ENCODE measurements around the gene NUP98.
"Not testable (repeated sequence)": the region's sequence is repeated elsewhere in the genome, so short reads cannot be mapped to it uniquely, and the experiment has no call there.

NUP98 gene

GRCh38 chr11:3795131-3796001 lies 2.0 kb downstream of the NUP98 start:
- peaks cover 16% of the 10 kb centered on the region for H3K36me3 Mint-ChIP-seq
- peak overlapping the region; percentile 88 for H3K4me3 Mint-ChIP-seq
- peaks cover 35% of the 10 kb centered on the region for H3K4me1 Mint-ChIP-seq
- H3K9me3 Mint-ChIP-seq = no peaks in the 10 kb centered on the region
- H3K27ac Mint-ChIP-seq = peak overlapping the region; percentile 89
- no peak for ATAC-seq
- H3K27me3 Mint-ChIP-seq = no peaks in the 10 kb centered on the region

GRCh38 chr11:3794387-3794786 lies 3.0 kb downstream of the NUP98 start:
- peaks cover 16% of the 10 kb centered on the region for H3K36me3 Mint-ChIP-seq
- not testable (repeated sequence) for H3K9me3 Mint-ChIP-seq, H3K4me3 Mint-ChIP-seq, H3K27ac Mint-ChIP-seq, ATAC-seq, H3K27me3 Mint-ChIP-seq
- H3K4me1 Mint-ChIP-seq = peaks cover 43% of the 10 kb centered on the region

DNA sequence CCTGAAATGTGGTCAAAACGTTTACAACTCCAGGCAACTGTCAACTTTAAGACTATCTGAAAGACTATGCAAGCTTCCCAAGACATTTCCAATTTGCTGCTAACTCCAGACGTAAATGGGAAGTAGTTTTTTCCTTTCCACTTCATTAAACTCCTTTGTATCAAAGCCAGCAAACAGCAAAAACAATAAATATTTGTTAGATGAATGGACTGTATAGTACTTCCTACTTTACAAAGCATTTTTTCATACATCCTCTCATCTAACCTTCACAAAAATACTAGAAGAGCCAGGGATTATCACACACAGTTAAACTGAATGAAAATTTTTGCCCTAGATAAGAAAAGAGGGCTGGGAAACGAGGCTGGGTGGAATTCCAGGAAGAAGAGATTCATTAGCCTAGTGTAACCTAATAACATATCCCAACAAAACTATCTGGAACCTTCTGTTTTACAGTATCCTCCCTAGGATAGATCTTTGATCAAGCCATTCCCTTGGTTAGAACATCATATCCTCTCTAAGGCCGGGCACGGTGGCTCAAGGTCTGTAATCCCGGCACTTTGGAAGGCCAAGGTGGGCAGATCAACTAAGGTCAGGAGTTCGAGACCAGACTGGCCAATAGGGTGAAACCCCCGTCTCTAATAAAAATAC lies 10.4 kb downstream of the NUP98 start:
- H3K27me3 Mint-ChIP-seq = no peaks in the 10 kb centered on the region
- peak overlapping the region; percentile 83 for H3K27ac Mint-ChIP-seq
- H3K36me3 Mint-ChIP-seq = peaks cover 24% of the 10 kb centered on the region
- no peak for ATAC-seq
- H3K9me3 Mint-ChIP-seq = no peaks in the 10 kb centered on the region
- peaks cover 65% of the 10 kb centered on the region for H3K4me1 Mint-ChIP-seq
- no peak overlapping the region for H3K4me3 Mint-ChIP-seq

GRCh38 chr11:3783611-3784010 lies 13.7 kb downstream of the NUP98 start:
- H3K9me3 Mint-ChIP-seq = no peaks in the 10 kb centered on the region
- H3K27ac Mint-ChIP-seq = peak overlapping the region; percentile 83
- H3K36me3 Mint-ChIP-seq = peaks cover 23% of the 10 kb centered on the region
- H3K27me3 Mint-ChIP-seq = no peaks in the 10 kb centered on the region
- H3K4me3 Mint-ChIP-seq = no peak overlapping the region
- no peak for ATAC-seq
- peaks cover 48% of the 10 kb centered on the region for H3K4me1 Mint-ChIP-seq

DNA sequence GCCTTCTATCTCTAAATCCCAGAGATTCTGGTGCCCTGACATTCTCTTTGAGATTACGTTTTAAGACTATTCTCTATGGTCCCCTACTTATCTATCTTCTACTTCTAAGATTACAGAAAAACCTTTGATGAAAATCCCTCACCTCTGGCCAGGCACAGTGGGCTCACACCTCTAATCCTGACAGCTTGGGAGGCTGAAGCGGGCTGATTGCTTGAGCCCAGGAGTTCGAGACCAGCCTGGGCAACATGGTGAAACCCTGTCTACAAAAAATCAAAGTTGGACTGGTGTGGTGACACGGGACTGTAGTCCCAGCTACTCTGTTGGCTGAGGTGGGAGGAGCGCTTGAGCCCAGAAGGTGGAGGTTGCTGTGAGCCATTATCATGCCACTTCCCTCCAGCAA lies 14.4 kb downstream of the NUP98 start:
- Mint-ChIP-seq H3K9me3 (no peaks in the 10 kb centered on the region), H3K4me3 (no peak overlapping the region), H3K4me1 (peaks cover 45% of the 10 kb centered on the region), H3K27ac (peak overlapping the region; percentile 83), H3K27me3 (no peaks in the 10 kb centered on the region), H3K36me3 (peaks cover 26% of the 10 kb centered on the region)
- ATAC-seq = no peak

DNA sequence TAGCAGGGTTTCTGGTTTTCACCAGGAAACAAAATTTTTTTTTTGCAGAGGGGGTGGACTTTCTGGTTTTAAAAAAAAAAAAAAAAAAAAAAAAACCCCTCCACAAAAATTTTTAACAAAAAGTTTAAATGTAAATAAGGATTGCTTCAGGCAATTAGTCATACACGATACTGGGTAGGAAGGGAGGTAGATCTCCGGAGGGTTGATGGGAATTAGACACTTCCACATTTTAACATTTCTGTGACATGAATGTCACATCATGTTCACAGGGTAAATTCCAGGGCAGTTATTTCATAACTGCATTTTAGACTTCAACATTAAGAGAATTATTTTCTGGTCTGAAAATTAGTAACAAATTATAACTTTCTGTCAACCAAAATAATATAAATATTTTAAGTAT lies 15.9 kb downstream of the NUP98 start:
- H3K4me3 Mint-ChIP-seq = no peak overlapping the region
- peaks cover 29% of the 10 kb centered on the region for H3K4me1 Mint-ChIP-seq
- H3K27me3 Mint-ChIP-seq = no peaks in the 10 kb centered on the region
- peaks cover 29% of the 10 kb centered on the region for H3K36me3 Mint-ChIP-seq
- ATAC-seq = no peak
- peak overlapping the region; percentile 35 for H3K27ac Mint-ChIP-seq
- H3K9me3 Mint-ChIP-seq = no peaks in the 10 kb centered on the region

DNA sequence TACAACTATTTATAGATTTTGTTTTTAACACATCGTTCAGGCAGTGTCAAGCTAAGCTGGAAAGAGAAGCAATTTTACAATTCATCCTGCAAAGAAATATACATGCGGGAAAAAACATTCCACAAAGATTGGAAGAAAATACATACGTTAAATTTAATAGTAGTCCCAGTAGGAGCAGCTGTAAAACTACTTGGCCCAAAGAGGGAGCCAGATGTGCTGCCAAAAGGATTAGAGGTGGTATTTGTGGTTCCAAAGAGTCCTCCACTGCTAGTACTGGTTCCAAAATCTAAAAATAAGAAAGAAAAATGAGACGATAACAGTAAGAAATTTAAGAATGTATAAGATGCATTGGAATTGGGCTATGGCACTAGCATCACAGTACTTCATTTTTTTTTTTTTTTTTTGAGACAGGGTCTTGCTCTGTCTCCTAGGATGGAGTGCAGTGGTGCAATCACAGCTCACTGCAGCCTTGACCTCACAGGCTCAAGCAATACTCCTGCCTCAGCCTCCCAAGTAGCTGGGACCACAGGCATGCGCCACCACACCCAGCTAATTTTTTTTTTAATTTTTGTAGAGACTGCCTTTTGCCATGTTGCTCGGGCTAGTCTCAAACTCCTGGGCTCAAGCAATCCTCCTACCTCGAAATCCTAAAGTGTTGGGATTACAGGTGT lies 21.5 kb downstream of the NUP98 start:
- no peaks in the 10 kb centered on the region for H3K4me1 Mint-ChIP-seq
- no peak overlapping the region for H3K27ac Mint-ChIP-seq
- H3K4me3 Mint-ChIP-seq = no peak overlapping the region
- H3K36me3 Mint-ChIP-seq = peaks cover 44% of the 10 kb centered on the region
- H3K9me3 Mint-ChIP-seq = no peaks in the 10 kb centered on the region
- no peaks in the 10 kb centered on the region for H3K27me3 Mint-ChIP-seq
- no peak for ATAC-seq

- no peak overlapping the region for H3K27ac Mint-ChIP-seq
- peaks cover 50% of the 10 kb centered on the region for H3K36me3 Mint-ChIP-seq
- no peaks in the 10 kb centered on the region for H3K27me3 Mint-ChIP-seq
- H3K4me1 Mint-ChIP-seq = no peaks in the 10 kb centered on the region
- H3K4me3 Mint-ChIP-seq = no peak overlapping the region
- ATAC-seq = no peak
- no peaks in the 10 kb centered on the region for H3K9me3 Mint-ChIP-seq
These were observed 24.2 kb downstream of the NUP98 start for GRCh38 chr11:3773180-3773579.

- Mint-ChIP-seq H3K4me1 (no peaks in the 10 kb centered on the region), H3K27ac (no peak overlapping the region), H3K4me3 (no peak overlapping the region), H3K36me3 (peaks cover 63% of the 10 kb centered on the region), H3K9me3 (no peaks in the 10 kb centered on the region), H3K27me3 (no peaks in the 10 kb centered on the region)
- no peak for ATAC-seq
These were observed 29.8 kb downstream of the NUP98 start for GRCh38 chr11:3767536-3767935.

GRCh38 chr11:3766836-3767235 lies 30.5 kb downstream of the NUP98 start:
- not testable (repeated sequence) for ATAC-seq, H3K4me3 Mint-ChIP-seq, H3K27me3 Mint-ChIP-seq, H3K4me1 Mint-ChIP-seq, H3K9me3 Mint-ChIP-seq, H3K27ac Mint-ChIP-seq
- peaks cover 62% of the 10 kb centered on the region for H3K36me3 Mint-ChIP-seq

GRCh38 chr11:3764266-3764665 lies 33.1 kb downstream of the NUP98 start:
- peaks cover 63% of the 10 kb centered on the region for H3K36me3 Mint-ChIP-seq
- H3K27ac Mint-ChIP-seq = no peak overlapping the region
- H3K9me3 Mint-ChIP-seq = no peaks in the 10 kb centered on the region
- no peak for ATAC-seq
- no peak overlapping the region for H3K4me3 Mint-ChIP-seq
- no peaks in the 10 kb centered on the region for H3K27me3 Mint-ChIP-seq
- H3K4me1 Mint-ChIP-seq = no peaks in the 10 kb centered on the region

- peaks cover 62% of the 10 kb centered on the region for H3K36me3 Mint-ChIP-seq
- H3K27me3 Mint-ChIP-seq = no peaks in the 10 kb centered on the region
- no peak for ATAC-seq
- no peaks in the 10 kb centered on the region for H3K4me1 Mint-ChIP-seq
- H3K27ac Mint-ChIP-seq = no peak overlapping the region
- no peaks in the 10 kb centered on the region for H3K9me3 Mint-ChIP-seq
- H3K4me3 Mint-ChIP-seq = no peak overlapping the region
These were observed 42.2 kb downstream of the NUP98 start for GRCh38 chr11:3755151-3755550.

DNA sequence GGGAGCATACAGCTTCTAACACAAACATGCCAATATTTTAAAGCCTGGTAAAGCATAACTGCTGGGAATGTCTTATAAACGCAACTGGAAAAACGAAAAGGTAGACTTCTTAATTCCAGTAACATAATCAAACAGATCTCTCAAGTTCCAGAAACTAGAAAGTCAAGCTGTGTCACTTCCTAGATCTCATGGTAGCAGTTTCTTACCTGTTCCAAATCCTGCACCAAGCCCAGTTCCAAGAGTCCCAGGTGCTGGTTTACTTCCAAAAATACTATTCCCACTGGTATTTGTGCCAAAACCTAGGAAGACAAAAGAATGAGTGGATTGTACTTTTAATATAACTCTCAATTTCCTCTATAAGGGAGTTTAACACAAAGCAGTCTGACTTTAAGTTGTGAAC lies 44.2 kb downstream of the NUP98 start:
- H3K4me1 Mint-ChIP-seq = no peaks in the 10 kb centered on the region
- H3K27ac Mint-ChIP-seq = no peak overlapping the region
- H3K9me3 Mint-ChIP-seq = no peaks in the 10 kb centered on the region
- ATAC-seq = no peak
- H3K36me3 Mint-ChIP-seq = peaks cover 46% of the 10 kb centered on the region
- no peak overlapping the region for H3K4me3 Mint-ChIP-seq
- H3K27me3 Mint-ChIP-seq = no peaks in the 10 kb centered on the region

DNA sequence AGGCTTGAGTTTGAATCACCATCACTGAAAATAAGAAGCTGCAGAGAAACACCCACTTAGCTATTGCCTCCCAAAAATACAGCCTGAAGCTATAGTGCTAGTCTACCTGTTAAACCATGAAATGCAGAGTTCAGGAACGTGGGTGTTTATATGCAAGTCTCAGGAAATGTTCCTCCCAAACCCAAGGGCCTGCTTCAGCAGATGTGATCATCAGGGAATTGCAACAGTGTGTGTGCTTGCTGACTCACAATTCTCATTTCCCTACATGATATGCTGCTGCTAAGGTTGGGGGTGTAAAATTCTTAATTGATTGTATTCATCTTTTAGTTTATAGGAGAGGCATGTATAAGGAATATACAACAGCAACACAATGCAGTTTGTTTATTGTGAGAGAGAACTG lies 49.6 kb downstream of the NUP98 start:
- Mint-ChIP-seq H3K36me3 (peaks cover 38% of the 10 kb centered on the region), H3K9me3 (no peaks in the 10 kb centered on the region), H3K4me3 (no peak overlapping the region), H3K27ac (peak overlapping the region; percentile 30), H3K27me3 (no peaks in the 10 kb centered on the region), H3K4me1 (no peaks in the 10 kb centered on the region)
- no peak for ATAC-seq

DNA sequence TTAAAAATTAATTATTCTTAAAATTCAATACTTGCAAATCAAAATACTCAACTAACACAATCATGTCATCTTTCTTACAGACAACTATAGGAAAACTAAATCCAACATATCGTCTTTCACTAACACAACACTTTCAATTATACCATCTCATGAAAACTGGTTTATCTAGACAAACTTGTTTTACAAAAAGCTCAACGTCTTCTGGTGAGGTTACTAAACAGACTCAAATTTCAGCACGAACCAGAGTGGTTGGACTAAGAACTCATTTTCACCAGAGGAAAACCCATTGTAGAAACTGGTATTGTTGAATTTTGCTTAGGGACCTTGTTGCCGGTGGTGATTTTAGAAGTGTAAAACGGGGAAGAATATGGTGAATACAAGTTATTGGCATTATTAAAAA lies 52.2 kb downstream of the NUP98 start:
- Mint-ChIP-seq H3K9me3 (no peaks in the 10 kb centered on the region), H3K4me3 (no peak overlapping the region), H3K36me3 (peaks cover 42% of the 10 kb centered on the region), H3K27ac (no peak overlapping the region), H3K4me1 (no peaks in the 10 kb centered on the region), H3K27me3 (no peaks in the 10 kb centered on the region)
- ATAC-seq = no peak
